Measurements from ENCODE around the gene FMNL1. TPM values are rescaled to one million over a fixed set of nuclear protein-coding genes. Genes with fewer than 3 reads are reported as not detected.
A peak's percentile ranks its signal among the peaks of the same experiment; 100 is the strongest.

FMNL1 gene
- polyA plus RNA-seq, 3 donors = 4.7 to 11.5 (median 6.5) TPM

GRCh38 chr17:45230787-45231480 is 9.2 kb downstream of the FMNL1 start:
- no peak for DNase-seq (ENCODE audit: extremely low read depth in 1 of 11, low read depth in 9 of 11, low spot score in 4 of 11)

GRCh38 chr17:45231481-45232116 is 9.9 kb downstream of the FMNL1 start:
- no peak for DNase-seq (ENCODE audit: extremely low read depth in 1 of 11, low read depth in 9 of 11, low spot score in 4 of 11)

GRCh38 chr17:45232514-45233422 is 11.1 kb downstream of the FMNL1 start:
- DNase-seq (ENCODE audit: extremely low read depth in 1 of 11, low read depth in 9 of 11, low spot score in 4 of 11) = no peak

DNA sequence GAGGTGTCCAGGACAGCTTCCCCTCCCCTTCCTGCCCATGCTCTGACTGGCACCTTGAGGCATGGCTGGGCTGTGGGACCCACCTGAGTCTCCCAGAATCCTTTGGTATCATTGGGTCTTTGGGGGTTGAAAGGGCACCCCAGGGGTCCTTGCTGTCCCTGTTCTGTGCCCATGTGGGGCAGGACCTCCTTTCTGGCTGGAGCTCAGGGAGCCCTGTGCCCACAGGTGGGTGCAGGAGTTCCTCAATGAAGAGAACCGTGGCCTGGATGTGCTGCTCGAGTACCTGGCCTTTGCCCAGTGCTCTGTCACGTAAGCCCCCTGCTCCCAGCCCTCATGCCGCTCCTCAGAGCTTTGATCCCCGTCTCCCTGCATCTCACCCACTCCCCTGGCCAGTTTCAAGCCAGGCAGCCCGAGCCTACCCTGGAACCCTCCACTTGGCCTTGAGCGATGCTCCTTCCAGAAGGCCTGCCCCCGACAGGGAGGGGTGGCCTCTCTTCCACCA is 11.8 kb downstream of the FMNL1 start:
- DNase-seq (ENCODE audit: extremely low read depth in 1 of 11, low read depth in 9 of 11, low spot score in 4 of 11) = no peak

GRCh38 chr17:45234641-45235415 is 13.1 kb downstream of the FMNL1 start:
- no peak for DNase-seq (ENCODE audit: extremely low read depth in 1 of 11, low read depth in 9 of 11, low spot score in 4 of 11)

GRCh38 chr17:45235416-45236281 is 14.0 kb downstream of the FMNL1 start:
- DNase-seq (ENCODE audit: extremely low read depth in 1 of 11, low read depth in 9 of 11, low spot score in 4 of 11) = peak in 5 of 11 donors; percentile 49 to 57 (median 50)

GRCh38 chr17:45236282-45236606 is 14.6 kb downstream of the FMNL1 start:
- no peak for DNase-seq (ENCODE audit: extremely low read depth in 1 of 11, low read depth in 9 of 11, low spot score in 4 of 11)

DNA sequence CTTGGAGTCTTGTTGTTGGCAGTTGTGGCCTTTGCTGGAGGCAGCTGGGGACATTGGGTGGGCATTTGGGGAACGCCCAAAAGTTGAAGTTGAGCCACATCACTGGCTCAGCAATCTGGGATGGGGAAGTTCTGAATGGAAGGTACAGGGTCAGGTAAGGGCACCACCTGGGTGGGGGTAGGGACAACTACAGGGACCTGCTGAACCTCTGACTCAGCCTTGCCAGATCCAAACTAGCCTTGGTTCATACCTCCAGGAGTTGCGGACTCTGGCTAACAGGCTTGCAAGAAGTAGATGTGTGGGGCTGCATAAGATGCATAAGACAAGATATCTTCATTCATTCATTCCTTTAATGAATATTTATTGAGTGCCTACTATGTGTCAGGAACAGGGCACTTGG is 16.0 kb downstream of the FMNL1 start:
- DNase-seq (ENCODE audit: extremely low read depth in 1 of 11, low read depth in 9 of 11, low spot score in 4 of 11) = no peak

DNA sequence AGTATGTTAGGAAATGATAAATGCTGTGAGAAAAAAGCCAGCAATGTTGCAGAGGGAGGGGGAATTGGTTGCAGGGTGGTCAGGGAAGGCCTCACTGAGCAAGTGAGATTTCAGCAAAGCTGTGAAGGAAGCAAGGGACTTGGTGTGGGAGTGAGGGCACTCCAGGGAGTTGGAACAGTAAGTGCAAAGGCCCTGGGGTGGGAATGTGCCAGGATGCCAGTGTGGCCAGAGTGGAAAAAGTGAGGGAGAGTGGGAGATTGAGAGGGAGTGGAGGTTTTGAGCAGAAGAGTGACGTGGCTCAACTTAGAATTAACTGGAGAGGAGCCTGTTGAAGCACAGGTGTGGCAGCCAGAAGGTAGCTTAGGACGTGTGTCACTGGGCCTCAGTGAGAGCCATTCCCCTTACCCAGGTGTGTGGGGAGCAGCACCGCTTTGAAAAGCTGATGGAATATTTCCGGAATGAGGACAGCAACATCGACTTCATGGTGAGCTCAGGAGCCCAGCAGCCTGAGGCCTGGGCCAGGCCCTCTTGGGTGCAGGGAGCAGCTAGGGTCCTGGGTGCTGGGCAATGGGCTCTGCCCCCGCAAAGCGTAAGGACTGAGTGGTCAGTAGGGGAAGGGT is 16.6 kb downstream of the FMNL1 start:
- no peak for DNase-seq (ENCODE audit: extremely low read depth in 1 of 11, low read depth in 9 of 11, low spot score in 4 of 11)

GRCh38 chr17:45240905-45241327 is 19.2 kb downstream of the FMNL1 start:
- DNase-seq (ENCODE audit: extremely low read depth in 1 of 11, low read depth in 9 of 11, low spot score in 4 of 11) = no peak

- DNase-seq (ENCODE audit: extremely low read depth in 1 of 11, low read depth in 9 of 11, low spot score in 4 of 11) = peak in 1 of 11 donors; percentile 52
Observed at GRCh38 chr17:45241328-45242028, 19.8 kb downstream of the FMNL1 start.

GRCh38 chr17:45242029-45242414 is 20.3 kb downstream of the FMNL1 start:
- DNase-seq (ENCODE audit: extremely low read depth in 1 of 11, low read depth in 9 of 11, low spot score in 4 of 11) = no peak

DNA sequence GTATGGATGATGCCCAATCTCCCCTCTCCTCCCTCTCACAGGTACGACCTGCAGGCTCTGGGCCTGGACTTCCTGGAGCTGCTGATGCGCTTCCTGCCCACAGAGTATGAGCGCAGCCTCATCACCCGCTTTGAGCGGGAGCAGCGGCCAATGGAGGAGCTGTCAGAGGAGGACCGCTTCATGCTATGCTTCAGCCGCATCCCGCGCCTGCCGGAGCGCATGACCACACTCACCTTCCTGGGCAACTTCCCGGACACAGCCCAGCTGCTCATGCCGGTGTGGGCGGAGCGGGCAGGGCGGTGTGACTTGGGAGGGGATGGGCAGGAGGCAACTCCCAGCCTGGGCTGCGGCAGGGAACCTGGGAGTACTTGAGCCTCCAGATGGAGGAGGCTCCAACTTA is 22.1 kb downstream of the FMNL1 start:
- peak in 2 of 11 donors; percentile 52 to 66 for DNase-seq (ENCODE audit: extremely low read depth in 1 of 11, low read depth in 9 of 11, low spot score in 4 of 11)

DNA sequence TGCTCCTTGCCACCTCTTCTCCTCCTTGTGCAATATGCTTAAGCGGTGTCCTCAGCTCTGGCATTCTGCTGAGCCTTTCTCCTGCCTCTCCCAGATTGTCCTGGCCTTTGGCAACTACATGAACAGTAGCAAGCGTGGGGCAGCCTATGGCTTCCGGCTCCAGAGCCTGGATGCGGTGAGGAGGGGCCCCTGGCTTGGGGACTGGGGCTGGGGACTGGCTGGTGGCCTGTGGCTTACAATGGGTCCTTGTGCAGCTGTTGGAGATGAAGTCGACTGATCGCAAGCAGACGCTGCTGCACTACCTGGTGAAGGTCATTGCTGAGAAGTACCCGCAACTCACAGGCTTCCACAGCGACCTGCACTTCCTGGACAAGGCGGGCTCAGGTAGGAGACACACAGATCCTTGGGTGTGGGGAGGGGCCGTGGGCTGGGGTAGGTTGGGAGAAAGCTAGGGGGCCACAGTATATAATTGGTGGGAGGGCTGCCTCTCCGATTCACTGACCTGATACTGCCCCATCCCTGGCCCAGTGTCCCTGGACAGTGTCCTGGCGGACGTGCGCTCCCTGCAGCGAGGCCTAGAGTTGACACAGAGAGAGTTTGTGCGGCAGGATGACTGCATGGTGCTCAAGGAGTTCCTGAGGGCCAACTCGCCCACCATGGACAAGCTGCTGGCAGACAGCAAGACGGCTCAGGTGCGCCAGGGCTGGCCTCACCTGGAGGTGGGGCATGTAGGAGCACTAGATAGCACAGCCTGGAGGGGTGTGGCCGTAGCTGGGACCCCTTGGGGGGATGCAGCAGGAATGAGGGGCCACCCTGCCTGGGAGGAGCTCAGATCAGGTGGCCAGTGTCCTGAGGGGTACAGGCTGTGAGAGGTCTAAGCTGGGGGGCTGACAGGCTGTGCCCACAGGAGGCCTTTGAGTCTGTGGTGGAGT is 23.3 kb downstream of the FMNL1 start:
- no peak for DNase-seq (ENCODE audit: extremely low read depth in 1 of 11, low read depth in 9 of 11, low spot score in 4 of 11)

GRCh38 chr17:45246338-45246737 is 24.7 kb downstream of the FMNL1 start:
- DNase-seq (ENCODE audit: extremely low read depth in 1 of 11, low read depth in 9 of 11, low spot score in 4 of 11) = no peak

DNA sequence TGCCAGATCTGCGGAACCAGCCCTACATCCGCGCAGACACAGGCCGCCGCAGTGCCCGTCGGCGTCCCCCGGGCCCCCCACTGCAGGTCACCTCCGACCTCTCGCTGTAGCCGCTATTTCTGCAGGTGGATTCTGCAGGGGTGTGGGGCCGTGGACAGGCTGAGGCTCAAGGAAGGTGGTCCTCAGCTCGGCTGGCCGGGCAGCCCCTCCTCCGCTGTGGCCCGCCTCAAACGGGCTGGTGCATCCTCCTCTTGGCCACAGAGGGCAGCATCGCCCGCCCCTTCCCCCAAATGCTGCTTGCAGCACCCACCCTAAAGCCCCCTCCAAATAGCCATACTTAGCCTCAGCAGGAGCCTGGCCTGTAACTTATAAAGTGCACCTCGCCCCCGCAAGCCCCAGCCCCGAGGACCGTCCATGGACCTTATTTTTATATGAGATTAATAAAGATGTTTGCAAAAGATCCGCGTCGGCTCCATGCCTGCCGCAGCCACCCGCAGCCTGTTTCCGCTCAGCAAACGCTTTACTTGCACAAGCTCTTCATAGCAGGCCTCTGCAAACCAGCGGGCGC is 25.3 kb downstream of the FMNL1 start:
- DNase-seq (ENCODE audit: extremely low read depth in 1 of 11, low read depth in 9 of 11, low spot score in 4 of 11) = peak in 1 of 11 donors; percentile 41
